GM21619 (cell line): ENCODE measurements around the gene ADRM1.

Experiments used
- ATAC-seq: cut with Tn5 transposase; IDR thresholded peaks from one replicate; pipeline ENCODE4 v1.9.1; 2021; ENCODE audit not compliant: unreplicated experiment

ADRM1 gene, protein sequence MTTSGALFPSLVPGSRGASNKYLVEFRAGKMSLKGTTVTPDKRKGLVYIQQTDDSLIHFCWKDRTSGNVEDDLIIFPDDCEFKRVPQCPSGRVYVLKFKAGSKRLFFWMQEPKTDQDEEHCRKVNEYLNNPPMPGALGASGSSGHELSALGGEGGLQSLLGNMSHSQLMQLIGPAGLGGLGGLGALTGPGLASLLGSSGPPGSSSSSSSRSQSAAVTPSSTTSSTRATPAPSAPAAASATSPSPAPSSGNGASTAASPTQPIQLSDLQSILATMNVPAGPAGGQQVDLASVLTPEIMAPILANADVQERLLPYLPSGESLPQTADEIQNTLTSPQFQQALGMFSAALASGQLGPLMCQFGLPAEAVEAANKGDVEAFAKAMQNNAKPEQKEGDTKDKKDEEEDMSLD

DNA sequence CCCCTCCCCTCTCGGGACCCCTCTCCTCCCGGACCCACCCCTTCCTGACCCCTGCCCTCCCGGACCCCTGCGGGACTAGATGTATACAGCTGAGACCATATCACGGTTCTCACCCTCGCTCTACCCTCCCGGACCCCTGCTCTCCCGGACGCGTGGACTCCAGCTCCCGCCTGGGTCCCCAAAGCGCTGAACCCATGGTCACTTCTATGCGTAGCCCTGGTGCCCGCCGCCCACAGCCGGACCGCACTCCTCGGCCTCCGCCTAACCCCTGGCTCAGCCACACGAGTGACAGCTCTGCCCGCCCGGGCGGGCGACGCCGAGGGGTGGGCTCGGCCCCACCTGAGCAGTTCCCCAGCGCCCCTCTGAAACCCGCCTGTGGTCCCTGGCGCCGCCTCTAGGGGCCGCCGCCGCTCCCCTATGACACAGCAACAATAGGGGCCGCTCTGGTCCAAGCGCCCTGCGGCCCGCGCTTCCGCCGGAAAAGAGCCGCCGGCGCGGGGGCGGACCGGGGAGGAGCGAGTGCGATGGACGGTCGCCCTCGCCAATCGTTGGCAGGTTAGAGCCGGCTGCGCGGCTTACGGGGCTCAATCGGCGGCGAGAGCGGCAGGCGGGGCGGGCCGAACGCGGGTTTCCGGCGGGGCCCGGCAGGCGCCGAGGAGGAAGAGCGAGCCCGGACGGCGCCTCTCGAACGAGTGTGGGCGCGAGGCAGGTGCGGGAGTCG is at the start of gene ADRM1:
Gene ADRM1 (plus strand): TSS at position 657 of the 721 bp plus-strand sequence. CDS start 572 bp downstream, outside the sequence.
- ATAC-seq = peak; percentile 82

DNA sequence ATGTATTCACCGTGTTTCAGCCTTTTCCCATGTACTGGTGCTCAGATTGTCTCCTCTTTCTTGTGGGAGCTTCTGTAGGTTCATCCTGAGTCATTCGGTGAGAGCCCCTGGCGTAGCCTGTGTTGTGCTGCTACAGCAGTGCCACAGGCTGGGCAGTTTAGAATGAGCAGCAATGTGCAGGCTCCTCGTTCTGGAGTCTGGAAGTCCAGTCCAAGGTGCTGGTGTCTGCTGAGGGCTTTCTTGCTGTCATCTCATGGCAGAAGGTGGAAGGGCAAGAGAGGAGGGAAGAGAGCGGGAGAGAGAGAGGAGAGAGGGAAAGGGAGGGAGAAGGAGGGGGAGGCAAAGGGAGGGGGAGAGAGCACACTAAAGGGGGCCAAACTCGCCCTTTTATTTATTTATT is 49.4 kb upstream of the ADRM1 start:
- ATAC-seq = no peak

DNA sequence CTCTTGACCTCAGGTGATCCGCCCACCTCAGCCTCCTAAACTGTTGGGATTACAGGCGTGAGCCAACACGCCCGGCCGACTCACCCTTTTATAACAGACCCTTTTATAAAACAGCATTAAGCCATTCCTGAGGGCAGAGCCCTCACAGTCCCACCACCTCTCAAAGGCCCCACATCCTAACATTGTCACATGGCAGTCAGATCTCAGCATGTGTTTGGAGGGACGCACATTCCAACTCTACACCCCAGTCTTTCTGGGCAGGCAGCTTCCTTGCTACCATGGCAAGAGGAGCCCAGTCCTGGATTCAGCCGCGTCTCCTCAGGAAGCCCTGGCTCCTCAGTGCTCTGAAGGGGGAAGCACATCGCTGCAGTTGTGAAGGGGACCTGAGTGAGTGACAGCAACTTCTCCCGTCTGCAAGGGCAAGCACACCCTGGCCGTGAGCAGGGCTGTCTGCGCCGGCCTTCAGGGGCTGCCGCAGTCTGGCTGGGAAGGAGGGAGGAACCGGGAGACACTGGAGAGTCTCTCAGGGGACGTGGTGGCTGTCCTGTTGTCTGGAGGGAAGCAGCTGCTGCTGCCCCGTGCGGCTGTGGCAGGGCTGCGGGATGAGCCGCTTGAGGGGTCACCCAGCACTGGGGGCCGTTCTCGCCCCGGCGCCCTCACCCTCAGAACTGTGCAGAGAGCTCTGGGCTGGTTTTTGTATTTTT is 48.6 kb upstream of the ADRM1 start:
- no peak for ATAC-seq

DNA sequence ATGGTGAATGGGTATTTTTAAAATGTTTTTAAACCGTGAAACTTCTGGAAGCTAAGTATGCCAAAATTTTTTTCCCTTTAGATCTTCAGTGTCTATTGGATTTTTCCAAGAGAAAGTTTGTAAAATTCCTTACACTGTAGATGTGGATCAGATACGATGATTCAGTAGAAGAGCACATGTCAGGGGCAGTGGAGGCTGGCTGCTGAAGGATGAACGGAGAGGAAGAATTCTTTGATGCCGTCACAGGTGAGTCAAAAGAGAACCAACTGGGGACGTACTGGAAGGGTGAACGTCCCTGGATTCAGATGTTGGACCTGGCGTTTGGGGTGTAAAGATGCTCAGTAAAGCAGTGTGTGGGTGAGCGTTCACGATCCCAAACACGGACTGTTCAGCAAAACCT is 46.8 kb upstream of the ADRM1 start:
- no peak for ATAC-seq

DNA sequence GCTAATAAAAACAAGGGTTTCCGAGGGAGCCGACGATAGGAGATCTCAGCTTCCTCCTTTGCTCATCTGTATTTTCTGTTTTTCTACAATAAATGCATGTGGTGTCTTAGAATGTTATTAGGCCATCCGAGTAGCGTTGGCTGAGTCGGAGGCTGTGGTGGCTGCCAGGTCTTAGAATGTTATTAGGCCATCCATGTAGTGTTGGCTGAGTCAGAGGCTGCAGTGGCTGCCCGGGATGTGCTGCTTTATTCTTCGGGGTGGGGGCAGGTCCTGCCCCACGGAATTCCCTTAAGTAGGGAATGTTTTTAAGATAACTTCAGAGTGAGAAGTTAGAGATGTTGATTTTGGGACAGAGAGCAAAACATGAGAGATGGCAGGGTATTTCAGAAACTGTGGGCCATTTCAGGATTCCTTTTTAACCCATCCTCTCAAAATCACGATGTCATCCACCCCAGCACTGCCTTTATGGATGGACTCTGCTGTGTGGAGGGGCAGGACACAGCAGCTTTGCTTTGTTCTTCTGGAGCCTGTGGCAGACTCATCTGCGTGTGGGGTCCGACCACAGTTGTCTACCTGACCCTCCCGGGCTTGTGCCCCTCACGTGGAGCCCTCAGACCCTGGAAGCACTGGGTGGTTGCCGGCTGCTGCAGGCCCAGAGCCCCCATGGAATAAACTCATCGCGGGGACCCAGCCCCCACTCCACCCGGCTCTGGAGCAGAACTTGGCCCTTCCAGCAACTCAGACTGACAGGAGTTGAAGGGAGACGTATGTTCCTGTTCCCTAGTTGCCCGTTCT is 44.1 kb upstream of the ADRM1 start:
- ATAC-seq = no peak

DNA sequence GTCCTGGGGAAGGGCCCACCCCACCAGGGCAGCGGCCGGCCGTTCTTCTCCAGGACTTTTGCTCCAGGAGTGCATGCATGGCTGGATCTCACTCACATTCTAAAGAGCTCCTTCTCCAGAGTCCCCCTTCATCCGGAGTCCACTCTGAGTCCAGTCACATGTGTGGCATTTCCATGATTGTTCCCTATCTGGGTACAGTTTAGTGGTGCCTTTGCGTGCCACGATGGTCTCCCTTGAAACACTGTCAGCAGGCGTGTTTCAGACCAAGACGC is 43.6 kb upstream of the ADRM1 start:
- ATAC-seq = no peak

DNA sequence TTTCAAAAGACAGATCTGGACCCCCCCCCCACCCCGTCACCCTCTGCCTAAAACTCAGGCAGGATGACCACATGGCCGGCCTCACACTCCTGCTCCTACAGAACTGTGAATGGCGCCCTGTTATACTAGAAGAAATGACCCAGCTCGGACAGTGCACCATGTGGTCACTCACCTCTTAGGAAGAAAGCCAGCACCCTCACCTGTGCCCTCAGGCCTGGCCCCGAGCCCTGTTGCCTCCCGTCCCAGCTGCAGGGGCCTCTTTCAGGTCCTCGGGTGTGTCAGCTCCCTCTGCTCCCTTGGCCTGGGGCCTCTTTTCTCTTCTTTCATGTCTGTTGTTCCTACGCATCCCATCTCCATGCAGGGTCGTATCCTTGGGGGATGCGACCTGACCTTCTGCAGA is 40.7 kb upstream of the ADRM1 start:
- no peak for ATAC-seq

DNA sequence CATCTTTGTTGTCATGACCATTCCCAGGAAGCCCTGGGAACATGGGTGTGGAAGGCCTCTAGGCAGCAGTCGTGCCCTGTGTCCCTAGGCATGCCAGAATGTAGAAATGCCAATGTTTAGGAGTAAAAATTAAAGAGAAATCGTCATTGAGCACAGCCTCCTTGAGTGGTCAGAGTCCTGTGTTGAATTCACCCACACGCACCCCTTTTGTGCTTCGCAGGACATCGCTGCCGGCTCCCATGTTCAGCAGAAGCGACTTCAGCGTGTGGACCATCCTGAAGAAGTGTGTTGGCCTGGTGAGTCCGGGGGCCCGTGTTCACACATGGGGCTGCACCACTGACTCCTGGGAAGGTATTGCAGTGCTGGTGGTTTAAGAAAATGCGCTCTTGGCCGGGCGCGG is 39.4 kb upstream of the ADRM1 start:
- ATAC-seq = no peak

DNA sequence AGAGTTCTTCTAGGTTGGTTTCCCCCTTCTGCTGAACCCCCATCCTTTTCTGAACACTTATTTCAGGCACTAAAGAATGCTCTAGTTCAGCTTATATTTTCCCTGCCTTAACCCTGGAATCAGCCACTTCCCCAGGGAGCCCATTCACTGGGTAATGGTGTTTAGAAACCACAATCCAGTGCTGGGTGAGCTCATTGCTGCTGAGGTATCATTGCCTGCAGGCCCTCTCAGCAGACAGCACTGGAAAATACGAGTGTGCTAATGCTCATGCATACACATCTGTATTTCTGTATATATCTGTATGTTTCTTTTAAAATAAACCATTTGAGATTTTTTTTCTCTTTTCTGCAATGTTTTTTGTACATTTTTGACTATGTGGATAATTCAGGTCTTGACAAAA is 37.4 kb upstream of the ADRM1 start:
- ATAC-seq = no peak

DNA sequence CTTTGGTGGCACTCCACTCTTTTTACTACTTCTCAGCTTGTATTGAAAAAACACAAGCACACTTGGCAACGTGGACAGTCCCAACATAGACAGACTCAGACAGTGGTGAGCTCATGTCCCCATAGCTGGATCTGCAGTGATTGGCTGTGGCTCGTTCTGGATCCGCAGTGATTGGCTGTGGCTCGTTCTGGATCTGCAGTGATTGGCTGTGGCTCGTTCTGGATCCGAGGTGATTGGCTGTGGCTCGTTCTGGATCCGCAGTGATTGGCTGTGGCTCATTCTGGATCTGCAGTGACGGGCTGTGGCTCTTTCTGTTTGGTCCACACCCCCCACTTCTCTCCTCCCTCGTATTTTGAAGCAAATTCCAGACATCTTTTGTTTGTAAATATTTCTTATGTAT is 36.5 kb upstream of the ADRM1 start:
- ATAC-seq = no peak

DNA sequence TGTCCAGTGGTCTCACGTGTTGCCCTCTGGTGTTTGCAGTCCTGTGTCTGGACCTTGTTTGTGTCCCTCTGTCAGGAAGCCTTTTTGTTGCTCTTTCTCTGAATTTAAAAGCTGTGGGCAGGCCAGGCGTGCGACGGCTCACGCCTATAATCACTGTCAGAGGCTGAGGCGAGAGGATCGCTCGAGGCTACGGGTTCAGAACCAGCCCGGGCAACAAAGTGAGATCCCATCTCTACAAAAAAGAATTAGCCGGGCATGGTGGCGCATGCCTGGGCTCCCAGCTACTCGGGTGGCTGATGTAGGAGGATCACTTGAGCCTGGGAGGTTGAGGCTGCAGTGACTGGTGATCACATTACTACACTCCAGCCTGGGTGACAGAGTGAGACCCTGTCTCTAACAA is 35.9 kb upstream of the ADRM1 start:
- ATAC-seq = no peak

DNA sequence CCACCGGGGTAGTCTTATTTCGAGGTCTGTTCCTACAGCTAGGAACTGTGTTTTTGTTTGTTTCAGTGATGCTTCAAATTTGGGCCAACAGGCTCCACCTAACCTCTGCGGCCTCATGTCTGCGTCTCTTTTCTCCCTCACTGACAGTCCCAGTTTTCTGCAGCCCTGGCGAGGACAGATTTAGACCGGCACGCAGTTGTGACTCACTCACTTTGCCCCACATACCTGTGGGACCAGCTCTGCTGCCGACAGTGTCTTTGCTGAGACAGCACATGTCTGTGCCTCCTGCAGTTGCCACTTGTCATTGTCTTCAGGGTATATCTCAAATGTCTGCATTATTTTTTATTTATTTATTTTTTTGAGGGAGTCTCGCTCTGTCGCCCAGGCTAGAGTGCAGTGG is 35.3 kb upstream of the ADRM1 start:
- ATAC-seq = no peak

DNA sequence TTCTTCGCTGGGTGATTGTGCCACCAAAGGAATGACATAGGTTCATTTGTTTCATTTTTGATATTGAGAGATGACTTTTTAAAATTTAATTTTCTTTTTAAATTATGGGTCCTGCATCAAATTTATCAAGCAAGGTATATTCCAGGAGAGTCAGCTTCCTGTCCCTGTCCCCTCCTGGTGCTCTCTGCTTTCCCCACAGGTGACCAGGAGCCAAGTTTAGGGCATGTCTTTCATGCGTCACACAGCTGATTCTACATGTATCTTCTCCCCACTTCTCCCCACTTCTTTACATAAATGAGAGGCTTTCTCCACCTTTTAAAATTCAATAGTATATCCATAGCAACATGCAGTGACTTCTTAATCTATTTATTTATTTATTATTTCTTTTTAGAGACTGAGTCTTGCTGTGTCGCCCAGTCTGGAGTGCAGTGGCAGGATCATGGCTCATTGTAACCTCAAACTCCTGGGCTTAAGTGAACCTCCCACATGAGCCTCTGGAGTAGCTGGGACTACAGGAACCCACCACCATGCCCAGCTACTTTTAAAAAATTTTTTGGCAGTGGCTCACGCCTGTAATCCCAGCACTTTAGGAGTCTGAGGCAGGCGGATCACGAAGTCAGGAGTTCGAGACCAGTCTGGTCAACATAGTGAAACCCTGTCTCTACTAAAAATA is 34.4 kb upstream of the ADRM1 start:
- no peak for ATAC-seq

DNA sequence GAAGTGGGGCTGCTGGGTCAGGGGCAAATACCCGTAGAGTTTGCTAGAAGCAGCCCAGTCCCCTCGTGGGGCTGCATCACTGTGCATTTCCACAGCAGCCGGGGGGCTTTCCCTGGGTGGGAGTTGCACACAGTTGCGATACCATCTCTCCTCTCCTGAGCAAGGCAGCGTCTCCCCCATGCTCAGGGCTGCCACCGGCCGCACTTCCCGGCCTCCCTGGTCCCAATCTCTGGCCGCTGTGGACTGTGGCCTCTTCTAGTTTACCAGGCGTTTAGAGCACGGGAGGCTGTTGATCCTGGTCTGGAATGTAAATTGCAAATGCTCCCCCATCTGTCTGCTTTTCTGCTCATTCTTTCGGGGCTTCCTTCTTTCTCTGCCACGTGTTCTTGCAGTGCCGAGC is 33.4 kb upstream of the ADRM1 start:
- ATAC-seq = no peak

DNA sequence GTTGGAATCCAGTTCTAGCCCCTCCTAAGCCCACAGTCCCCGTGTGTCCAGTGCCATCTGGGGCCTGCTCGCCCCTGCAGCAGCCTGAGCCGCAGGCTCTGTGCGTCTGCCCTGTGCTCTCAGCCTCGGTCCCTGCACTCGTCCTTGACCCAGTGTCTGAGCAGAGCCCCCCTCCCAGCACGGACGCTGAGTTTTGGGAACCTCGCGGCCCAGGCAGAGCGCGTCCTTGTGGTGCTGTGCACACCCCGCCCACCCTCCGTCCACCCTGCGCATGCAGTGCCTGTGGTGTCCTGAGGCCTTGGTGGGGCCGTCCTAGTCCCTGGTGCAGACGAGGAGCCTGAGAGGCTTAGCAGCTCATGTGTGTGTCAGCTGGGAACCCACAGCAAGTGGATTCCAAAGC is 32.9 kb upstream of the ADRM1 start:
- ATAC-seq = no peak

DNA sequence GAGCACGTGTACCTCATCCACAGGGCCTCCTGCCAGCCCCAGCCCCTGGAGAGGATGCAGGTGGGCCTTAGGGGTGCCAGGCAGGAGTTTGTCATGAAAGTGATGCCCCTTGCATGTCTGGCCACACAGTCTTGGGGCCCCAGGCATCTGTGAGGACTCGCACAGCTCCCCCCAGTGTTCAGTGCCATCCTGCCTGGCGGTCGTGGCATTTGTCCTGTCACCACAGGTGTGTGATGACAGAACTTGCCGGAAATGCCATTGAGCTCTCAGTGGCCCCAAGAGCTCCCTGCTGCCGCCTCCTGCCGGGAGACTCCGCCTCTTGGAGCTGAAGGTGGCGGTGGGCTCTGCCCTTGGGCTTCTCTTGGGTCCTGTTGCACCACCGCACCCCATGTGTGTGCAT is 30.6 kb upstream of the ADRM1 start:
- no peak for ATAC-seq

DNA sequence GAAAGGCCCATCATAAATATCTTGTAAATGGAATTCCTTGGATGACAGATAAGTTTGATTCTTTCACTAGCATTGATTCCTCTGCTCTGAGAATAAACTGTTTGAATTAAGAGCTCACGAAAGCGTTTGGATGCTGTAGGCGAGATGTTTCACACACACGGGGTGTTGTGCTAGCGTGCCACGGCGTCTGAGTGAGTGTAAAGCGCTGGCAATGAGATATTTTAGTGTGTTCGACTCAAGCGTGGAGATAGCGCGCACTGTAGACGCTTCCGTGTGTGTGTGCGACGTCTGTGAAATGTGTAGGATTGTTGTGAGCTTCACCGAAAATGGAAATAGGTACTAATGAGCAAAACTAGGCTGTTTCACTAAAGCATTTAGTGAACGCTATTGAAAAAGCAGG is 29.4 kb upstream of the ADRM1 start:
- no peak for ATAC-seq

DNA sequence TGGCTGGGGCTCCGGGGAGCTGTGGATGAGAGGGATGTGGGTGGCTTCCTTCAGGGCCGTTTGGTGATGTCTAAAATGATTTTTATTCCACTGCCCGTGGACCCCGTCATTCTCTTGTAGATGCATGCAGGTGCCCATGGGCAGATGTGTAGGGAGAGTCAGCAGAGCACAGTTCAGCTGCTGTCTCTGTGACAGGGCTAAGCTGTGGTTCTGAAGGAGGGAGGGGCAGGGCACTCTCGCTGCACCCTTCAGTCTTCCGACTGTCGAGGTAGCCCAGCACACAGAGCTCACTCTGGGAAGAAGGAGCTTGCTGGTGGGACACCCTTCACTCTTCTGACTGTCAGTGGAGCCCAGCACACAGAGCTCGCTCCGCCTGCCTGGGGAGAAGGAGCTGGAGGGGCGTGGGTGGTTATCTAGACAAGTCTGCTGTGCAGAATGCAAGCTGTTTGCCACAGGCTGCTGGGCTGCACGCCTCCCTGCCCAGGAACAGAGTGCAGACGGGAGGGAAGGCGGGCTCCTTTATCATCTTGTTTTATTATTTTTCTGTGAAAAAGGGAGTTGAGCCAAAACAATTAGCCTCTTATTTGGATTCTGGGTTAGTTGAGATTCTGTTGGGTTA is 28.4 kb upstream of the ADRM1 start:
- ATAC-seq = no peak

DNA sequence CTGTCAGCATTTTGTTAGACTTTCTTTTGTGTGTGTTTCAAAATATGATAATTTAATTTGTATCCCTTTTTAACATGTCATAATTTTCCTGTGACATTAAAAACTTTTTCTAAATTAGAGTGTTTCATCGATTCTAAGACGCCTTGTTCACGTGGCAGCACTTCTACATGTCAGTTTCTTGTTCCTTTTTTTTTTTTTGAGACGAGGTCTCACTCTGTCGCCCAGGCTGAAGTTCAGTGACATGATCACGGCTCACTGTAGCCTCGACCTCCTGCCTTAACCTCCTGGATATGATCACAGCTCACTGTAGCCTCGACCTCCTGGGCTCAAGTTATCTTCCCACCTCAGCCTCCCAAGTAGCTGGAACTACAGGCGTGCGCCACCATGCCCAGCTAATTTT is 27.6 kb upstream of the ADRM1 start:
- no peak for ATAC-seq

DNA sequence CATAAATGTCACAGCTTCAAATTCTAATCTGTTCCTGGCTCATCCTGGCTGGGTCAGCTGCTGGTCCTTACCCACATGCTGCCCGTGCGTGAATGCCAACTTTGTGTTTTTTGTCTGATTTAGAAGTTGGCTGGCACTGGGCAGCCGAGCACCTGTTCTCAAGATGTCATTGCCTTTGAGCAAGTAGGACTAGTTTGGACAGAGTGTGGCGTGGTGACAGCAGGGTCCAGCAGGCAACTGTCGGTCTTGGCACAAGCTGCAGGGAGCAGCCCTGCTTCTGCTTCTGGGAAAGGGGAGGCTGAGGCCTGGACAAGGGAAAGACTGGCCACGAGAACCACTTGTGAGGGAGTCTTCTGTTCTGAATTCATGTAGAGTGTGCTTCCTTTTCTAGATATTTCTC is 26.4 kb upstream of the ADRM1 start:
- ATAC-seq = no peak
